ENCODE measurements around the gene RAE1. TPM values are rescaled to one million over a fixed set of nuclear protein-coding genes. Genes with fewer than 3 reads are reported as not detected.

The RAE1 gene
- total RNA-seq, 4 donors from 2014 or later = 24.4 to 42.7 (median 28.3) TPM

DNA sequence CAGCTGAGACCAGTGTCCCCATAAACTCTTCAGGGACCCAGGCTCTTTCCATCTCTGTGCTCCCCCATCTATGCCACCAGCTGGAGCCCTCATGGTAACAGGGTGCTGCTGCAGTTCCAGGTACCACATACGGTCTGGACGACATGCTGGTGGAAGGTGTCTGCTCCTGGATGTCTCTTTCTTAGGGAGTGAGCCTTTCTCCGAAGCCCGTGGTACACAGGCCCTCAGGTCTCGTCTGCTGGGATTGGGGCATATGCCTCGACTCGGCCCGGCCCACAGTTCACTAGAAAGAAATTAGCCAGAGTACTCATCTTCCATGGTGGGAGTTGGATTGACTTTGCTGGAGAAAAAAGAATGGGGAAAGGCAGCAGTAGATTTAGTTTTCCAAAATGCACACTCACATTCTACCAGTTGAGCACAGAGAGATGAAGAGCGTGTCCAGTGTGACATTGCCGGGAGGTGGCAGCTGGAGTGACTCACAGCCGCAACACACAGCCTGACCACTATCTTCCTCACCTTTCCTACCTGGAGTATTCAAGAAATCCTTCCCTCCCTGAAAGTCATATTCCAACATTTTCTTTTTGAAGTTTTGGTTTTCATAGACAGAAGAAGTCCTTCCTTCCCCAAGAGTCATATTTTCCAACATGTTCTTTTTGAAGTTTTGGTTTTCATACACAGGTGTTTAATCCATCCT, 40.1 kb upstream of the RAE1 start:
- Histone ChIP-seq H3K36me3 (no peaks in the 10 kb centered on the region), H3K4me1 (peaks cover 12 to 51% (median 20%) of the 10 kb centered on the region in 3 donors), H3K27ac (no peak overlapping the region), H3K27me3 (peaks cover 0 to 4% (median 0%) of the 10 kb centered on the region in 4 donors), H3K4me3 (no peak overlapping the region), H3K9me3 (no peaks in the 10 kb centered on the region)
- intact Hi-C loops (cut with DNase I) = no loop called here
- 82 to 93% methylated on average over 6 to 11 of the region's 11 CpGs for WGBS, 2 donors
- TF ChIP-seq, protein P1, sequence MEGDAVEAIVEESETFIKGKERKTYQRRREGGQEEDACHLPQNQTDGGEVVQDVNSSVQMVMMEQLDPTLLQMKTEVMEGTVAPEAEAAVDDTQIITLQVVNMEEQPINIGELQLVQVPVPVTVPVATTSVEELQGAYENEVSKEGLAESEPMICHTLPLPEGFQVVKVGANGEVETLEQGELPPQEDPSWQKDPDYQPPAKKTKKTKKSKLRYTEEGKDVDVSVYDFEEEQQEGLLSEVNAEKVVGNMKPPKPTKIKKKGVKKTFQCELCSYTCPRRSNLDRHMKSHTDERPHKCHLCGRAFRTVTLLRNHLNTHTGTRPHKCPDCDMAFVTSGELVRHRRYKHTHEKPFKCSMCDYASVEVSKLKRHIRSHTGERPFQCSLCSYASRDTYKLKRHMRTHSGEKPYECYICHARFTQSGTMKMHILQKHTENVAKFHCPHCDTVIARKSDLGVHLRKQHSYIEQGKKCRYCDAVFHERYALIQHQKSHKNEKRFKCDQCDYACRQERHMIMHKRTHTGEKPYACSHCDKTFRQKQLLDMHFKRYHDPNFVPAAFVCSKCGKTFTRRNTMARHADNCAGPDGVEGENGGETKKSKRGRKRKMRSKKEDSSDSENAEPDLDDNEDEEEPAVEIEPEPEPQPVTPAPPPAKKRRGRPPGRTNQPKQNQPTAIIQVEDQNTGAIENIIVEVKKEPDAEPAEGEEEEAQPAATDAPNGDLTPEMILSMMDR (IDR thresholded peaks at IDR 0.05) = no peak
- no peak for TF ChIP-seq POLR2A (IDR thresholded peaks at IDR 0.05)
- DNase-seq = no peak

DNA sequence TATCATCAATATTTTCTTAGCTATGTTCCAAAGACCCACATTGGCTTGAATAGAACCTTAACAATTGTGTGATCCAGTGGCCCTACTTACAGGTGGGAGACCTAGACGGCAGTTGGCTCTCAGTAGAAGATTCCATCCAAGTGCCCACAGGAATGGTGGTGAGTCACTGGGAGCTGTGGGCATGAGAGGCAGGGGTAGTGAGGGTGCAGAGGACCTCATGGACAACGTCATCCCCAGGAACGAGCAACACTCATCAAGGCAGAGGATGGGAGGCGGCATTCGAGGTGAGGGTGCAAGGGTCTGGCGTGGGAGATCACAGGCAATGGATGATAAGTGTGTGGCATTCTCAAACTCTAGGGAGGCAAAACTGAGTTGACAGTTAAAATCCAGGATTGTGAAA, 38.9 kb upstream of the RAE1 start:
- H3K27me3 ChIP-seq = peaks cover 0 to 4% (median 0%) of the 10 kb centered on the region in 4 donors
- H3K9me3 ChIP-seq = no peaks in the 10 kb centered on the region
- H3K36me3 ChIP-seq = no peaks in the 10 kb centered on the region
- no peak overlapping the region for H3K4me3 ChIP-seq
- TF ChIP-seq, protein P1 (IDR thresholded peaks at IDR 0.05) = no peak
- TF ChIP-seq POLR2A (IDR thresholded peaks at IDR 0.05) = no peak
- no peak for DNase-seq
- intact Hi-C loops (cut with DNase I) = no loop called here
- peaks cover 6 to 51% (median 19%) of the 10 kb centered on the region in 3 donors for H3K4me1 ChIP-seq
- no peak overlapping the region for H3K27ac ChIP-seq
- 87% methylated on average over 5 to 6 of the region's 6 CpGs for WGBS, 2 donors

DNA sequence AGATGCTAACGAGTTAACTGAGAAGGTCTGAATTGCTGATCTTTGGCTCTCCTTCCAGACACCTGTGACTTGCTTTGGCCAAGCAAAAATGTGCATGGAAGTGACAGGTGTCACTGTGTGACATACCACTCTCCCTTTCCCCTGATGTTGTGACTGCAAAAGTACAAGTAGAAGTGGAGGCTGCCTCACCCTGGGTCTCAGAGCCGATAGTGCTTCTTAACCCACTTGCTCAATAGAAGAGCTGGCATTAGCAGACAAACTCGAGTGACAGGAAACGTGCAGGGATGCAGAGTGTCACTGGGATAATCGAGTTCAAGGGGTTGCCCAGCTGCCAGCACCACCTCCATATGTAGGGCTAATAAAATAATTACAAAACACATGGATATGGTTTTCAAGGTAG, 37.8 kb upstream of the RAE1 start:
- Histone ChIP-seq H3K4me1 (peaks cover 6 to 56% (median 19%) of the 10 kb centered on the region in 3 donors), H3K27ac (no peak overlapping the region), H3K36me3 (no peaks in the 10 kb centered on the region), H3K4me3 (no peak overlapping the region), H3K9me3 (no peaks in the 10 kb centered on the region), H3K27me3 (peaks cover 0 to 4% (median 0%) of the 10 kb centered on the region in 4 donors)
- TF ChIP-seq POLR2A (IDR thresholded peaks at IDR 0.05) = no peak
- TF ChIP-seq, protein P1 (IDR thresholded peaks at IDR 0.05) = no peak
- intact Hi-C loops (cut with DNase I) = no loop called here
- WGBS, 2 donors = 42 to 58% methylated on average over 3 to 5 of the region's 5 CpGs
- DNase-seq = no peak

DNA sequence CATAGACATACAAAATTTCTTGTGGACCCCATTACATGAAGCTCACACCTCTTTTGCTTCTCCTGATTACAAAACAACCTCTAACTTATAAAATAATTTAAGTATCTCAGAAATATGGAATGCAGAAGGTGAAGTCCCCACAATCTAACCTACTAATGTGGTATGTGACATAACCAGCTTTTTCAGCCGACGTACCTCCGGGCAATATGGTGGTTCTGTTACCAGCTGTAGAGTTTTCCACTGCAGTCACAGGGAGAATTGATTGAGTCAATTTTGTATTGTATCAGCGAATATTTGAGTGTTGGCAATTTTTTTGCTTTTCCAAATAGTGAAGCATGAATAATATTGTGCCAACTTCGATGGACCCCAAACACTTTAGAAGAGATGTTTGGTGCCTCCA, 37.1 kb upstream of the RAE1 start:
- Histone ChIP-seq H3K4me3 (no peak overlapping the region), H3K4me1 (peaks cover 6 to 54% (median 19%) of the 10 kb centered on the region in 3 donors), H3K9me3 (no peaks in the 10 kb centered on the region), H3K27me3 (peaks cover 0 to 4% (median 0%) of the 10 kb centered on the region in 4 donors), H3K36me3 (no peaks in the 10 kb centered on the region), H3K27ac (no peak overlapping the region)
- intact Hi-C loops (cut with DNase I) = no loop called here
- DNase-seq = no peak
- 81 to 96% methylated on average over 5 of the region's 5 CpGs for WGBS, 2 donors
- no peak for TF ChIP-seq POLR2A (IDR thresholded peaks at IDR 0.05)

DNA sequence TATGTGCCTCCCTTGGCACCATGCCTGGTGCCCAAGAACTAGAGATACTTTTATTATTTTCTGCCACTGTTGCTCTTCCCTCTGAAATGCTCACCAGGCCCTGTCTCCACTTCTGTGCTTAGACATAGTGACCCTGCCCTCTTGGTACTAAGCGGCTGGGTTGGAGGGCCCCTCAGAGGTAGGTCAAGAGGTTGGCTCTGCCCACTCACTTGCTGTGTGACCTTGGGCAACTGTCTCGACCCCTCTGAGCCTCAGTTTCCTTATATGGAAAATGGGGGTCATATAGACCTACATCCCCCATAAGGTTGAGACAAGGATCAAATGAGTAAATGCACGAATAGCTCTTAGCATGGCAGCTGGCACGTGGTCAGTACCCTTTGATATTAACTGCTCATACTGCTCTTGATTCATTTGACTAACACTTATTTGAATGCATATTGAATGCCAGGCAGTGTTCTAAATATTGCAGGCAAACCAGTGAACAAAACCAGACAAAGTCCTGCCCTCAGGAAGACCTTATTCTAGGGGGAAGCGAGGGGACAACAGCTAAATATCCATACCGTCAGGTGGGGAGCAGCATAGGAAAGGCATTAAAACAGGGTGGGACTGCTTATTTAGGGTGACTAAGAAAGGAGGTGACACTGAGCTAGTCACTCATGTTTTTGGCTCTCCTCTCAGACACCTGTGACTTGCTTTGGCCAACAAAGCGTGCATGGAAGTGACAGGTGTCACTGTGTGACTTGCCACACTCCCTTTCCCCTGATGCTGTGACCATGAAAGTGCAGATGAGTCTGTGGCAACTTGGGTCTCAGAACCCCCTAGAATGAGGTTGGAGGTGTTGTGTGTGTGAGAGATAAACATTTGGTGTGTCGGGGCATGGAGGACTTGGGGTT, 35.7 kb upstream of the RAE1 start:
- 61 to 75% methylated on average over 6 to 8 of the region's 8 CpGs for WGBS, 2 donors
- Histone ChIP-seq H3K4me1 (peaks cover 6 to 44% (median 19%) of the 10 kb centered on the region in 3 donors), H3K4me3 (no peak overlapping the region), H3K27me3 (peaks cover 0 to 4% (median 0%) of the 10 kb centered on the region in 4 donors), H3K36me3 (no peaks in the 10 kb centered on the region), H3K9me3 (no peaks in the 10 kb centered on the region), H3K27ac (peak overlapping the region in 3 of 4 donors; percentile 54 to 68 (median 63))
- TF ChIP-seq, protein P1 (IDR thresholded peaks at IDR 0.05) = no peak
- no peak for TF ChIP-seq POLR2A (IDR thresholded peaks at IDR 0.05)
- intact Hi-C loops (cut with DNase I) = no loop called here
- no peak for DNase-seq

All from esophagus squamous epithelium (tissue), 5 donors.